ENCODE data around the gene WARS2.

The WARS2 gene

GRCh38 chr1:119081700-119082099 is 58.8 kb downstream of the WARS2 start:
- no peak for DNase-seq (ENCODE audit: low read depth)

- no peak for DNase-seq (ENCODE audit: low read depth)
These were observed 59.2 kb downstream of the WARS2 start for GRCh38 chr1:119081267-119081666.

GRCh38 chr1:119080586-119080985 is 59.9 kb downstream of the WARS2 start:
- no peak for DNase-seq (ENCODE audit: low read depth)

GRCh38 chr1:119079881-119080280 is 60.6 kb downstream of the WARS2 start:
- DNase-seq (ENCODE audit: low read depth) = no peak

- no peak for DNase-seq (ENCODE audit: low read depth)
These were observed 64.8 kb downstream of the WARS2 start for GRCh38 chr1:119075614-119076013.

- DNase-seq (ENCODE audit: low read depth) = no peak
These were observed 69.1 kb downstream of the WARS2 start for GRCh38 chr1:119071321-119071720.

GRCh38 chr1:119069682-119070081 is 70.8 kb downstream of the WARS2 start:
- no peak for DNase-seq (ENCODE audit: low read depth)

GRCh38 chr1:119068427-119068826 is 72.0 kb downstream of the WARS2 start:
- no peak for DNase-seq (ENCODE audit: low read depth)

- no peak for DNase-seq (ENCODE audit: low read depth)
These were observed 78.8 kb downstream of the WARS2 start for GRCh38 chr1:119061700-119062099.

GRCh38 chr1:119055568-119055967 is 84.9 kb downstream of the WARS2 start:
- DNase-seq (ENCODE audit: low read depth) = no peak

- DNase-seq (ENCODE audit: low read depth) = no peak
These were observed 86.5 kb downstream of the WARS2 start for GRCh38 chr1:119053917-119054316.

GRCh38 chr1:119052267-119052666 is 88.2 kb downstream of the WARS2 start:
- DNase-seq (ENCODE audit: low read depth) = no peak

GRCh38 chr1:119048624-119049404 is 91.6 kb downstream of the WARS2 start:
- no peak for DNase-seq (ENCODE audit: low read depth)

- DNase-seq (ENCODE audit: low read depth) = no peak
These were observed 93.5 kb downstream of the WARS2 start for GRCh38 chr1:119046785-119047438.

- no peak for DNase-seq (ENCODE audit: low read depth)
These were observed 94.0 kb downstream of the WARS2 start for GRCh38 chr1:119046429-119046784.

GRCh38 chr1:119045096-119045746 is 95.2 kb downstream of the WARS2 start:
- no peak for DNase-seq (ENCODE audit: low read depth)

GRCh38 chr1:119040906-119041305 is 99.5 kb downstream of the WARS2 start:
- no peak for DNase-seq (ENCODE audit: low read depth)

GRCh38 chr1:119040489-119040888 is 100.0 kb downstream of the WARS2 start:
- DNase-seq (ENCODE audit: low read depth) = no peak

GRCh38 chr1:119038363-119038762 is 102.1 kb downstream of the WARS2 start:
- no peak for DNase-seq (ENCODE audit: low read depth)

GRCh38 chr1:119034359-119034758 is 106.1 kb downstream of the WARS2 start:
- no peak for DNase-seq (ENCODE audit: low read depth)

- no peak for DNase-seq (ENCODE audit: low read depth)
These were observed 107.5 kb downstream of the WARS2 start for GRCh38 chr1:119032986-119033385.

GRCh38 chr1:119027759-119028158 is 112.7 kb downstream of the WARS2 start:
- DNase-seq (ENCODE audit: low read depth) = no peak

GRCh38 chr1:119026956-119027355 is 113.5 kb downstream of the WARS2 start:
- no peak for DNase-seq (ENCODE audit: low read depth)
